ENCODE data around the gene DLX3. TPM values are rescaled to one million over a fixed set of nuclear protein-coding genes. Genes with fewer than 3 reads are reported as not detected.
A peak's percentile ranks its signal among the peaks of the same experiment; 100 is the strongest.

DLX3 gene
- polyA plus RNA-seq, 1 of the 3 experiments (the other 2 are of a cell fraction): not detected

- Histone ChIP-seq H3K9me3 (no peaks in the 10 kb centered on the region), H3K4me1 (ENCODE audit: control insufficient read depth in 1 of 2, insufficient read depth in 2 of 2, low read depth in 1 of 2, low read length in 1 of 2) (peaks cover 7 to 40% of the 10 kb centered on the region in 2 experiments; a peak in 2 of 4 replicates), H3K4me3 (ENCODE audit: low read depth in 2 of 2, low read length in 1 of 2) (no peak overlapping the region), H3K9ac (peak overlapping the region; percentile 35; the same call in 1 of the 2 replicates), H3K27me3 (ENCODE audit: insufficient read depth) (no peaks in the 10 kb centered on the region), H2AFZ (ENCODE audit: low read depth) (no peak overlapping the region), H3F3A (replicated peaks; ENCODE audit: insufficient read depth) (peaks cover 41% of the 10 kb centered on the region), H3K9me2 (no peaks in the 10 kb centered on the region), H4K20me1 (ENCODE audit: insufficient read depth) (no peaks in the 10 kb centered on the region), H3K36me3 (replicated peaks in 1 of 2; ENCODE audit: control insufficient read depth in 1 of 2, insufficient read depth in 2 of 2, low read length in 1 of 2) (no peaks in the 10 kb centered on the region), H3K27ac (ENCODE audit: low read depth in 2 of 2, low read length in 1 of 2) (peak overlapping the region; percentile 61 to 65; a peak in 3 of 4 replicates), H3K4me2 (peak overlapping the region; percentile 66), H3K79me2 (ENCODE audit: insufficient read depth) (no peaks in the 10 kb centered on the region)
- POLR2A ChIA-PET: interaction anchor here (0.6 kb wide), 1 partner anchor 11 kb away, joined by 3 read pairs; no protein-coding TSS in a partner anchor
- TF ChIP-seq USF2 (IDR thresholded peaks at IDR 0.05; ENCODE audit: borderline replicate concordance, low read depth, low read length) (no peak), GABPA (IDR thresholded peaks at IDR 0.05; ENCODE audit: low read depth) (no peak), POLR2AphosphoS5 (IDR thresholded peaks at IDR 0.05; ENCODE audit: low read depth, low read length) (no peak), NRF1 (IDR thresholded peaks at IDR 0.05; ENCODE audit: low read depth, low read length) (no peak), TAF1 (IDR thresholded peaks at IDR 0.05; ENCODE audit: borderline replicate concordance, low read depth, low read length) (no peak), TCF12 (IDR thresholded peaks at IDR 0.05) (no peak), EZH2phosphoT487 (IDR thresholded peaks at IDR 0.05; ENCODE audit: borderline replicate concordance, low read depth) (no peak)
- CTCF ChIA-PET: interaction anchor here (1.0 to 15.7 kb wide), 6 partner anchors 9 to 156 kb away, joined by 3 to 353 read pairs (median 34); partner anchors contain the start of genes ITGA3 and PDK2
- DNase-seq: peak; percentile 23
- 81% methylated on average over 10 of the region's 11 CpGs for WGBS (ENCODE audit: low lambda C conversion rate)
These were observed 41.6 kb upstream of the DLX3 start for GRCh38 chr17:50036455-50037261.

- Histone ChIP-seq H4K20me1 (ENCODE audit: insufficient read depth) (no peaks in the 10 kb centered on the region), H3K4me2 (peak overlapping the region; percentile 66; the same call in 1 of the 2 replicates), H3K4me1 (ENCODE audit: control insufficient read depth in 1 of 2, insufficient read depth in 2 of 2, low read depth in 1 of 2, low read length in 1 of 2) (peaks cover 7 to 40% of the 10 kb centered on the region in 2 experiments; a peak in 2 of 4 replicates), H3F3A (replicated peaks; ENCODE audit: insufficient read depth) (peaks cover 42% of the 10 kb centered on the region), H3K4me3 (ENCODE audit: low read depth in 2 of 2, low read length in 1 of 2) (no peak overlapping the region), H3K9me3 (no peaks in the 10 kb centered on the region), H3K36me3 (replicated peaks in 1 of 2; ENCODE audit: control insufficient read depth in 1 of 2, insufficient read depth in 2 of 2, low read length in 1 of 2) (no peaks in the 10 kb centered on the region), H3K27me3 (ENCODE audit: insufficient read depth) (no peaks in the 10 kb centered on the region), H3K27ac (ENCODE audit: low read depth in 2 of 2, low read length in 1 of 2) (no peak overlapping the region), H3K9ac (no peak overlapping the region), H3K79me2 (ENCODE audit: insufficient read depth) (no peaks in the 10 kb centered on the region), H3K9me2 (no peaks in the 10 kb centered on the region), H2AFZ (ENCODE audit: low read depth) (no peak overlapping the region)
- ChIA-PET POLR2A (no interaction called here), CTCF (interaction anchor here (1.0 to 15.7 kb wide), 8 partner anchors 8 to 175 kb away, joined by 3 to 353 read pairs (median 5); partner anchors contain the start of gene PDK2)
- WGBS (ENCODE audit: low lambda C conversion rate): 83% methylated on average over 1 of the region's 1 CpG
- TF ChIP-seq, protein P1, sequence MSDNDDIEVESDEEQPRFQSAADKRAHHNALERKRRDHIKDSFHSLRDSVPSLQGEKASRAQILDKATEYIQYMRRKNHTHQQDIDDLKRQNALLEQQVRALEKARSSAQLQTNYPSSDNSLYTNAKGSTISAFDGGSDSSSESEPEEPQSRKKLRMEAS (IDR thresholded peaks at IDR 0.05; ENCODE audit: low read depth): no peak
- TF ChIP-seq JUND (IDR thresholded peaks at IDR 0.05): no peak
- TF ChIP-seq USF1 (IDR thresholded peaks at IDR 0.05; ENCODE audit: borderline replicate concordance, low read depth): no peak
- no peak for TF ChIP-seq RAD21 (IDR thresholded peaks at IDR 0.05; ENCODE audit: low read length)
- TF ChIP-seq GATA2 (CRISPR knock-in tag; IDR thresholded peaks at IDR 0.05): no peak
- DNase-seq: no peak
These were observed 40.9 kb upstream of the DLX3 start for GRCh38 chr17:50035945-50036344.
